ENCODE data around the gene CSN2. TPM values are rescaled to one million over a fixed set of nuclear protein-coding genes. Genes with fewer than 3 reads are reported as not detected.
"Not testable (repeated sequence)": the region's sequence is repeated elsewhere in the genome, so short reads cannot be mapped to it uniquely, and the experiment has no call there.

CSN2 gene
- not detected for total RNA-seq

- DNase-seq = no peak
Measured at GRCh38 chr4:69965628-69966027, at the start of gene CSN2. Gene CSN2, minus strand, starts transcription at chr4:69965728. Its CDS starts 4,733 bp downstream, at chr4:69960995.

DNA sequence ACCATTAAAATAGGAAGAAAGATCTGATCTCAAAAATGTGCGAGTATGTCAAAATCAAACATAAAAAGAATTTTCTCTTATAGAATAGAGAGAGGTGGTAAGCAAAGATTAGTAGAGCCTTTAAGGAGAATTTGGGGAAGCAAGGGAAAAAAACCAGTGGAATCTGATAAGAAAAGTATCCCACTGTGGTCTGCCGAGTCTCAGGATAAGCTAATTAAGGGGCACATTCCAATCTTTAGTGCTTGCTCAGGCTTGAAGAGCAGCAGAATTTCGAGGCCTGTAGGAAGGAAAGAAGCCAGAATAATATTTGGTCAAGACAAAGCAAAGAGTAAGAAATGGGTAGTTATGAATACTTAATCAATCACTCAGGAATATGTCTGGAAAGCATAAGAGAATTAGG lies 43.2 kb upstream of the CSN2 start:
- DNase-seq = no peak

DNA sequence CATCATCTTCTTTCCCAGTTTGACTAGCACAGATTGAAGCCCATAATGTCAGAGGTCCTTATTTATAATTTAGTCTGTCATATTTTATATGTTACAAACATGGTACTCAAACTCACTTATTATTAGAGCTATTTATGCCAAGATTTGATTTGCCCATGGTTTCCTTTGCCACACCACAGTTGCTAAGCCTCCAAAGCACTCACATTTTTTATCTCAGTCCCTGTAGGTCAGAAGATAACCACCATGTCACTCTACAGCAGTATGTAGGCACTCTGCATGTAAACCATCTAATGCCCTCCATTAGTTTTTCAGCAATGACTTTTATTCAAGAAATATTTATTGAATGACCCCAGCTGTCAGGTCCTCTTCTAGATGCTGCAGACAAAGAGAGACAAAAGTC lies 37.0 kb upstream of the CSN2 start:
- DNase-seq = no peak

- no peak for DNase-seq
Measured at GRCh38 chr4:70000711-70001110, 35.2 kb upstream of the CSN2 start.

- DNase-seq = no peak
Measured at GRCh38 chr4:69999420-69999819, 33.9 kb upstream of the CSN2 start.

DNA sequence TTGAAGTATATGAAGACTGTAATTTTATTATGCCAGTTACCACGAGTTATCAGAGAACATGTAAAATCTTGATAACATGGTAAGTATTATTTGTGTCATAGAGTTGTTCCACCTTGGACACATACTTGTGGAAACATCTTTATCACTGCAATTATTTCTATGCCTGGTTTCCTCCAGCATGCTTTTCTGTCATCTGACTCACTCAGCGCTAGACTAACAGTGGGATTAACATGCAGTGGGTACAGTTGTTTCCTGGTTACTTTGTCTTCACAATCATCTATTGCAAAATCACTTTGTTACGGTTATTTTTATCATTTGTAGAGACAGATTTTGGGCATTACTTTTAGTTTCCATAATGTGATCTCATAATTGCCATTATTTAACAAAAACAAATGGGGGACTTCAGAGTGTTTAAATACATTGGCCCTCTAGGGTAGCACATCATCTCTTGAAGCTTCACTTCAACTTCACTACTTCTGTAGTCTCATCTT lies 30.0 kb upstream of the CSN2 start, which contains the start of gene STATH:
TSS of gene STATH (plus strand) at position 441 of the 491 bp plus-strand sequence. CDS start 2,472 bp downstream, outside the sequence.
- no peak for DNase-seq

- DNase-seq = no peak
Measured at GRCh38 chr4:69994782-69995181, 29.3 kb upstream of the CSN2 start.

DNA sequence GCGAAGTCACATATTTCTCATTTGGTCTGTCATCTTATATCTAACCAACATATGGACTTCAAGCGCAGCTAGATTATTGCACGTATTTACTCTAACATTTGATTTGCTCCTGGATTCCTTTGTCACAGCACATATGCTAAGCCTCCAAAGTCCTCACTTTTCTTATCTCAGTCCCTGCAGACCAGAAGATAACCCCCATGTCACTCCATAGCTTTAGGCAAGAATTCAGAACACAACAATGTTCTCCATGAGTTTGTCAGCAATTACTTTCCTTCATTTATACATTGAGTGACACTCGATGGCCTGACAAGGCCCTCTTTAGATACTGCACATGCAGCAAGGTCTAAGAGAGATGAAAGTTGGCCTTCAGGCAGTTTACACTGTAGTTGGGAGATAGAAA lies 25.5 kb upstream of the CSN2 start:
- DNase-seq = no peak

DNA sequence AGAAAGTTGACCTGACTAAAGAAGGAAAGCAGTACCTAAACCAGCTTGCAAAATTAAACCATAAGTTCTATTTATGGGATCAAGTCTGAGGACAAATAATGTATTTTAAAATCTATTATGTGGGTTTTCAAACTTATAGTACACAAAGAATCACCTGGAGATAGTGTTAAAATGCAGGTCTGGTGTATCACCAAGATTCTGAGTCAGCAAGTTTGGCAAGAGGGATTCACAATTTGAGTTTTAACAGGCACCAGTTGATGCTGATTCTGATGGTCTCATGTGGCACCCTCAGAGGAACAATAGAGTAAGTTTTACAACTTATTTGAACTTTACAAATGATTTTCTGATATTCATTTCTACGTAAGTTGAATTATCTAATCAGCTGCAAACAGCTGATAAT lies 21.1 kb upstream of the CSN2 start:
- DNase-seq = no peak

- peak; percentile 79 for DNase-seq
Measured at GRCh38 chr4:69984030-69984443, 18.5 kb upstream of the CSN2 start.

- no peak for DNase-seq
Measured at GRCh38 chr4:69977582-69977981, 12.1 kb upstream of the CSN2 start.

- peak; percentile 20 for DNase-seq
Measured at GRCh38 chr4:69974631-69975030, 9.1 kb upstream of the CSN2 start.

GRCh38 chr4:69970071-69970470 lies 4.5 kb upstream of the CSN2 start:
- no peak for DNase-seq

GRCh38 chr4:69957209-69957608 lies 8.3 kb downstream of the CSN2 start:
- no peak for DNase-seq

DNA sequence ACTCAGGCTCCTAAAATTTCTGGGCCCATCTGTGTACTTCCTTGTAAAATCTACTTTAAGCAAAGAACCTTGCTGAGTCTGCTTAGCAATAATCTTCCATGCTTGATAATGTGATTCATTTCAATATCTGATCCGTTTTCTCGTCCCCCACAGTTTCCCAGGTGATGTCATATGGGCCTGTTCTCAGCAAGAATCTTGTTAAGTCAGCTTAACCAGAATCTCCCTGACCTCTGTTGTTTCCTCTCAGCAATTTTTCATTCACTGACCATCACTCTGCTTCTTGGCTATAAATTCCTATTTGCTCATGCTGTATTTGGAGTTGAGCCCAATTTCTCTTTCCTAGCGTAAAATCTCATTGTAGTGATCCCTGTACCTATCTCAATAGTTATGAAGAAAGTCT lies 13.9 kb downstream of the CSN2 start:
- no peak for DNase-seq

- no peak for DNase-seq
Measured at GRCh38 chr4:69936566-69936965, 29.0 kb downstream of the CSN2 start.

DNA sequence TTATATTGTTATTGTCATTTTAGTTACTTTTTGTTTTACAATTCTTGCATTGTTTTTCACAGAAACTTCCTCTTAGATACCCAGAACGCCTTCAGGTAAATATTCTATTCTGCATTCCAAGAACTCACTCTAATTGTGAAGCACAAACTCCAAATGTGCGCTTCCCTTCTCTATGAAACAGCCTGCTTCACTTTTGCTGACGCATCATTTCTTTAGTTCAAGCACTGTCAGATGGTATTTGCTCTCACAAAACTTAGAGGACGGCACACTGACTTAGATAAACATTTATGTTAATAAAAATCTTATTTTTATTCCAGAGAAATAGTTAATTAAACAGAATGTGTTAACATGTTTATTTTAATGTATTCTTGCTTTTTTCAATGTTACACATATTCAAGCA lies 31.4 kb downstream of the CSN2 start:
- DNase-seq = no peak

DNA sequence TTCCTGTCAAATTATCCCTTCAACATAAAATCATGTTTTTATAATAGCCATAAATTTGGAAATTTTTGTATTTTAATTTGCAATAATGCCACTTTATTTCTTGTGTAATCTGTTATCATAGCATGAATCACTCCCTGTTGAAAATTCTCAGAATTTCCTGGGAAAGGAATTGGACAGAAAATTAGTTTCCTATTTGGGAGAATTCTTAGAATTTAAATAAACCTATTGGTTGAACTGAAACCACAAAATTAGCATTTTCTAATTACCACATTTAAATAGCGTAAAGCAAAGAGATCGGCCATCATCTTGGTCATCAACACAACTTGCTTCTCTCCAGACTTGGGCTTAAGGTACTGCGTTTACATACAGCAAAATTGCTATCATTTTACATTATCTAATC lies 34.8 kb downstream of the CSN2 start, which contains the start of gene CSN1S1:
TSS of gene CSN1S1 (plus strand) at position 301 of the 400 bp plus-strand sequence. CDS start 1,488 bp downstream, outside the sequence.
- no peak for DNase-seq

DNA sequence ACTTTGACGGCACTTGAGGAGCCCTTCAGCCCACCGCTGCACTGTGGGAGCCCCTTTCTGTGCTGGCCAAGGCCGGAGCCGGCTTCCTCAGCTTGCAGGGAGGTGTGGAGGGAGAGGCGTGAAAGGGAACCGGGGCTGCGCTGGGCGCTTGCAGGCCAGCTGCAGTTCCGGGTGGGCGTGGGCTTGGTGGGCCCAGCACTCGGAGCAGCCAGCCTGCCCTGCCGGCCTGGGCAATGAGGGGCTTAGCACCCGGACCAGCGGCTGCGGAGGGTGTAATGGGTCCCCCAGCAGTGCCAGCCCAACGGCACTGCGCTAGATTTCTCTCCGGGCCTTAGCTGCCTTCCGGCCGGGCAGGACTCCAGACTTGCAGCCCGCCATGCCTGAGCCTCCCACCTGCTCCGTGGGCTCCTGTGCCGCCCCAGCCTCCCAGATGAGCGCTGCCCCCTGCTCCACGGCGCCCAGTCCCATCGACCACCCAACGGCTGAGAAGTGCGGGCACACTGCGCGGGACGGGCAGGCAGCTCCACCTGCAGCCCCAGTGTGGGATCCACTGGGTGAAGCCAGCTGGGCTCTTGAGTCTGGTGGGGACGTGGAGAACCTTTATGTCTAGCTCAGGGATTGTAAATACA lies 41.6 kb downstream of the CSN2 start:
- DNase-seq = not testable (repeated sequence)

DNA sequence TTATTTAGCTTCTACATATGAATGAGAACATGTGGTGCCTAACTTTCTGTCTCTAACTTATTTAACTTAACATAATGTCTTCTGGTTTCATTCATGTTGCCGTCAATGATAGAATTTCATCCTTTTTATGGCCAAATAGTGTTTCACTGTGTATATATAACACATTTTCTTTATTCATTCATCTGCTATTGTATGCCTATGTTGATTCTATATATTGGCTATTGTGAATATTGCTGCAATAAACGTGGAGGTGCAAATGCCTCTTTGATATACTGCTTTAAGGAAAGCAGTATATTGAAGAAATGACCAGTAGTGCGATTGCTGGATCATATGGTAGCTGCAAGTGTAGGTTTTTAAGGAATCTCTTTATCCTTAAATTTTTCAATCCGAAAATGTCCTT lies 44.7 kb downstream of the CSN2 start:
- DNase-seq = no peak

DNA sequence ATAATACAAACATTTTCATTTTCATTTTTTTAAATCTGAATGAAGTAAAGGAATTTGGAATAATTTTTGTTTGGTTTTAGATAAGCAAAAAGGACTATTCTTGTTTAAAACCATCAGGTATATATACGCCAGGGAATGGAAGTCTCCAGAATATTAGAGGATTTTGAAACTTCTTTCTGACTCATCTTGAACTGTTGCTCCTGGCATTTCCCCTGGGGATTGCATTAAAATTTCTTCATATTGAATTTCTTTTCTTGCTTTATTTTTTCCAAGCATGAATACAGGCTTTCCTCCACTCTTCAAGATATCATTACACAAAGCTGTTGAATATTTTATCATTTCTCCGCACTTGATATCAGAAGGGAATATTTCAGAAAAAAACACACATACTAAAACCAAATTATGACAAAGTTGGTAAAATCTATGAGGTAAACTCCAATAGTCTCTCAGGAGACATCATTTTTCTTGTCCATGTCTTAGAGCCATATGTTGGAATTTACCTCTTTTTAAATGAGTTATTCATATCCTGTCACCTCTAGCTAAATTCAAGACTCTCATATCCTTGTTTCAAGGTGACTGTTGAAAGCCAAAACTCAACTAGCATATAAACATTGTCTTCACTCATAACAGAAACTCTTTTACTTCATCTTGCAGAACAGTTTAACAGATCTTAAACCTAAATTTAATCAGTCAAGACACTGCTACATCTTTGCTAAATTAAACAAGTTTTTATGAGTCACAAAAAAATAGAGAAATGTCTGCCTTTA lies 55.3 kb downstream of the CSN2 start:
- no peak for DNase-seq

- no peak for DNase-seq
Measured at GRCh38 chr4:69909195-69909594, 56.3 kb downstream of the CSN2 start.

GRCh38 chr4:69907151-69907550 lies 58.4 kb downstream of the CSN2 start:
- no peak for DNase-seq

All from tongue (tissue), 2 donors.